GM12873 (cell line): ENCODE measurements around the gene SI.

Experiments
- CTCF ChIP-seq: IDR thresholded peaks from 2 replicates; pipeline ENCODE4 v1.5.1; 2012; ENCODE audit warnings: low read depth, mild to moderate bottlenecking, moderate library complexity, low read length, control low read depth; ENCODE audit not compliant: insufficient read depth; ENCODE audit errors: missing control alignments

The SI gene

GRCh38 chr3:164940745-164941144 lies 137.6 kb downstream of the SI start:
- no peak for TF ChIP-seq CTCF

DNA sequence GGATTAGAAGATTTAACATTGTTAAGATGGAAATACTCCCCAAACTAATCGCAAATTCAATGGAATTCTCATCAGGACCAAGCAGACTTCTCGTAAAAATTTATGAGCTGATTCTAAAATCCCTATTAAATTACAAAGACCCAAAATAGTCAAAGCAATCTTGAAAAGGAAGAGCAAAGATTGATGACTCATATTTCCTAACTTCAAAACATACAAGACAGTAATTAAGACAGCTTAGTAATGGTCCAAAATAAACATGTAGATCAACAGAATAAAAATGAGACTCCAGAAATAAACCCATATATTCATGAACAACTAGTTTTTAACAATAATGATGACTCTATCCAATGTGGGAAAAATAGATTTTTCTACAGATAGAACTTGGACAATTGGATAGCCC lies 148.7 kb downstream of the SI start:
- no peak for TF ChIP-seq CTCF
